ENCODE measurements around the gene NPNT.

Gene NPNT

DNA sequence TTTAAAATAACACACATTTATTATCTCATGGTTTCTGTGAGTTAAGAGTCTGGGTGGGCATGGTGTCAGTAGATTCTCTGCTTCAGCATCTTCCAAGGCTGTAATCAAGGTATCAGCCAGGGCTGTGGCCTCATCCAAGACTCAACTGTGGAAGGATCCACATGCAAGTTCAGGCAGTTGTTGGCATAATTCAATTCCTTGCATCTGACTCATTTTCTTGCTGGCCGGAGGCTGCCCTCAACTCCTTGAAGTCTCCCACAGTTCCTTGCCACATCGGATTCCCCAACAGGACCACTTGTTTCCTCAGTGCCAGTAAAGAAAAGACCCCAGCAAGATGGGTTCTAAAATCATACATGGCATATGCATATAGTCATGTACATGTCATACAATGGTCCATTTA lies 93.4 kb downstream of the NPNT start:
- no peak overlapping the region for H3K4me3 ChIP-seq (ENCODE audit: low read depth, low read length)
- TF ChIP-seq, protein P1, sequence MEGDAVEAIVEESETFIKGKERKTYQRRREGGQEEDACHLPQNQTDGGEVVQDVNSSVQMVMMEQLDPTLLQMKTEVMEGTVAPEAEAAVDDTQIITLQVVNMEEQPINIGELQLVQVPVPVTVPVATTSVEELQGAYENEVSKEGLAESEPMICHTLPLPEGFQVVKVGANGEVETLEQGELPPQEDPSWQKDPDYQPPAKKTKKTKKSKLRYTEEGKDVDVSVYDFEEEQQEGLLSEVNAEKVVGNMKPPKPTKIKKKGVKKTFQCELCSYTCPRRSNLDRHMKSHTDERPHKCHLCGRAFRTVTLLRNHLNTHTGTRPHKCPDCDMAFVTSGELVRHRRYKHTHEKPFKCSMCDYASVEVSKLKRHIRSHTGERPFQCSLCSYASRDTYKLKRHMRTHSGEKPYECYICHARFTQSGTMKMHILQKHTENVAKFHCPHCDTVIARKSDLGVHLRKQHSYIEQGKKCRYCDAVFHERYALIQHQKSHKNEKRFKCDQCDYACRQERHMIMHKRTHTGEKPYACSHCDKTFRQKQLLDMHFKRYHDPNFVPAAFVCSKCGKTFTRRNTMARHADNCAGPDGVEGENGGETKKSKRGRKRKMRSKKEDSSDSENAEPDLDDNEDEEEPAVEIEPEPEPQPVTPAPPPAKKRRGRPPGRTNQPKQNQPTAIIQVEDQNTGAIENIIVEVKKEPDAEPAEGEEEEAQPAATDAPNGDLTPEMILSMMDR (IDR thresholded peaks at IDR 0.05; ENCODE audit: low read depth, low read length): no peak

DNA sequence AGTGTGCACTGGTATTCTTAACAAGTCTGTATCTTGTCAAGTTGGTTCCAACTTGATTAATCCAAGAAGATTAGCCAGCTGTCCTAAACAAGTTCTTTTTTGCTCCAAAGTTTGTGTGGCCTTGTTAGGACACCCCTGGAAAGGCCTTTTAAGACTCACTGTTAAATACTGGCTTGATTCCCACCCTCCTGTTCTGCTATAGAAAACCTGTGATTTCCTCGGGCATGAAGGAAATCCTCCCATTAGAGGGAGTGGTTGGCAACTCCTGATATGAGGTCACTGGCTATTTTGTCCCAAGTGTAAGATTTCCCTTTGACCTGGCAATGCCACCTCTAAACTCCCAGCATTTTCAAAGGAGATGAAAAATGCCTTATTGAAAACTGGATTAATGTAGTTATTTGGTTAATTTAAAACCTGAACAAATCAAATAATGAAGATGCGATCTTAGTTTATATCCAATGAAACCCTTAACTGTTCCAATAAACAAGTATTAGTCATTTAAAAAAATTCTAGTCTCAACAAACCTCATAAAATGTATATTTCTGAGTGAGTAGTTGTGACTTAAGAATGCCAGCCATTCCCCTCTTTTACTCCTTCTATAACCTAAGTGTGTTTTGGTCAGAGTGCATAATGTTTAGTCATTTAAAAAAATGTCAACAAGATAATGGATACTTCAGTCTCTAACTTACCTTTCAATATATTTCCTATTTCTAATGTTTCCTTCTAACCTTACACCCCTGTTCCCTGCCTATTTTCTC lies 94.4 kb downstream of the NPNT start:
- TF ChIP-seq, protein P1 (IDR thresholded peaks at IDR 0.05; ENCODE audit: low read depth, low read length): no peak

DNA sequence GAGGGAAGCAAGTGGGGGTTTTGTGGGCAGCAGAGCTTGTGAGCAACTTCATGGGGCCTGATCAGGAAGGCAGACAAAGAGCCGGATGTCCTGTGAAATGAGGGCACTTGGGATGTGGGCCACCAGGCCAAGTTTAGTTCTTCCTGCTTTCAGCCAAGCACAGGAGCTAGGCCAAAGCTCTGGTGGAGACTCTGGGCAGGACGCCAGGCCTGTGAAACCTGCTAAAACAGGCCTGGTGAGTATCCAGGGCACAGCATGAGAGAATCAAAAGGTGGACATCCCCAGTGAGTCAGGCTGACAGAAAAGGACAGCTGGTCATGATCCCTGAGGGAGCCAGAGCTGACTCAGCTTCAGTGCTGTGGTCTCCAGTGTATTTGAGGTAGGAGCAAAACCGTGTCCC lies 95.7 kb downstream of the NPNT start:
- TF ChIP-seq, protein P1 (IDR thresholded peaks at IDR 0.05; ENCODE audit: low read depth, low read length): no peak

More for the DNA sequence above, 94.4 kb downstream of the NPNT start:
- no peak overlapping the region for H3K4me3 ChIP-seq (ENCODE audit: low read depth, low read length)

DNA sequence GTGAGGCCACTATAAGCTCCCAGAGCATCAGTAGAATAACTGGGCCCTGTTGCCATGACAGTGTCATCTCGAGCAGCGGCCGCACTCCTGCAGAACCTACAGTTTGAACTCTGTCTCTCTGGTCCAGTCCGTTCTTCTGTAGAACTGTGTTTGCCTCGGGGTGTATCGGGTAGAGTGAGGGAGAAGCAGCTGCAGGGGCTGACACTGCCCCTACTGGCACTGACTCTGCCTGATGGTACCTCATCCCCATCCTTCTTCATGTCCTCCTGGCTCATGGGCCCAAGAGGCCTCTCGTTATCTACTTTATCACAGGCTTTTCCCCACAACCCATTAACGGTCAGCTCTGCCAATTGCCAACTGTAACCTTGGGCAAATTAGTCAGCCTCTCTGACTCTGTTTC lies 96.5 kb downstream of the NPNT start:
- no peak overlapping the region for H3K4me3 ChIP-seq (ENCODE audit: low read depth, low read length)
- TF ChIP-seq, protein P1 (IDR thresholded peaks at IDR 0.05; ENCODE audit: low read depth, low read length): no peak

More for the DNA sequence above, 95.7 kb downstream of the NPNT start:
- no peak overlapping the region for H3K4me3 ChIP-seq (ENCODE audit: low read depth, low read length)

DNA sequence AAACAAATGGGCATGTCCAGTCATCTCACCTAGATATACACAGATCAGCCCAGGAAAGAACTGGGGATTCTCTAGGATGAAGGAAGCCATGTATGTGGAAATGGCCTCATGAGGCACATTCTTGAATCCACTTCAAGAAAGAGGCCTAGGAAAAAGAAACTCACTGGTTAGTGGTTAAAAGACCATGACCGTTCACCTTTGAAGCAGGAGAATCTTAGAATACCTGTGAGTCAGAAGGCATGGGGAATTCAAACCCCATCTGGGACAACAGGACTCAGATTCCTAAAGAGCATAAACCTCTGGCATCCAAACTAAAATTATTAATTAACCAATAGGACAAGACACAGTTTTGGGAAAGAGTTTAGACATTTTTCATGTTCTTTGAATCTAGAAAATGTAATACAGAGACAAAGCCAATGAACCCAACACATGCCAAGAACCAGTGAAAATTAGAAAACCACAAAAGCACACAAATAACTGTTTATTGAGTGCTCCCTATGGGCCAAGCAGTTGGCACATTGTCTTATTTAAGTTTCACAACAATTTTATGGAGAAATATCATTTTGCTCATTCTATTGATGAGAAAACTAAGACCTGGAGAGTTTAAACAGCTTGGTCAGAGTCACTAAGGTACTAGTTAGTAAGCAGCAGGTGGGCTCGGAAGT lies 97.5 kb downstream of the NPNT start:
- TF ChIP-seq, protein P1 (IDR thresholded peaks at IDR 0.05; ENCODE audit: low read depth, low read length): no peak
- no peak overlapping the region for H3K4me3 ChIP-seq (ENCODE audit: low read depth, low read length)

DNA sequence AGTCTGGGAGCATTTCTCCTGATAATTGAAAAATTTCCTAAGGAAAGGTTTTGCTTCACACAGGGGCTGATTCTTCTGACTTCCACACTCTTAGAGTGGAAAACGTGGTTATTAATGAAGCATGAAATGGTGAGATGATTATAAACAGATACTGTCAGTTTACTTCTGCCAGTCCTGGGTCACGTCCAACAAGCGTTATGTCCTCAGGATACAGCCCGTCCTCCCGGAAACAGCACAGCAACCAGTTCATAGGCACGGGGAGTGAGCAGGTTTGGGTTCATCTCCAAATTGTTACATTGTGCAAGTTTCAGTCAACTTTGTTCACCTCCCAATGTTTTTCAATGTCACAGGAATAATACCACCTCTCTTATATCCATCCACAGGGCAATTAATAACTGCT lies 98.8 kb downstream of the NPNT start:
- no peak overlapping the region for H3K4me3 ChIP-seq (ENCODE audit: low read depth, low read length)
- TF ChIP-seq, protein P1 (IDR thresholded peaks at IDR 0.05; ENCODE audit: low read depth, low read length): no peak

DNA sequence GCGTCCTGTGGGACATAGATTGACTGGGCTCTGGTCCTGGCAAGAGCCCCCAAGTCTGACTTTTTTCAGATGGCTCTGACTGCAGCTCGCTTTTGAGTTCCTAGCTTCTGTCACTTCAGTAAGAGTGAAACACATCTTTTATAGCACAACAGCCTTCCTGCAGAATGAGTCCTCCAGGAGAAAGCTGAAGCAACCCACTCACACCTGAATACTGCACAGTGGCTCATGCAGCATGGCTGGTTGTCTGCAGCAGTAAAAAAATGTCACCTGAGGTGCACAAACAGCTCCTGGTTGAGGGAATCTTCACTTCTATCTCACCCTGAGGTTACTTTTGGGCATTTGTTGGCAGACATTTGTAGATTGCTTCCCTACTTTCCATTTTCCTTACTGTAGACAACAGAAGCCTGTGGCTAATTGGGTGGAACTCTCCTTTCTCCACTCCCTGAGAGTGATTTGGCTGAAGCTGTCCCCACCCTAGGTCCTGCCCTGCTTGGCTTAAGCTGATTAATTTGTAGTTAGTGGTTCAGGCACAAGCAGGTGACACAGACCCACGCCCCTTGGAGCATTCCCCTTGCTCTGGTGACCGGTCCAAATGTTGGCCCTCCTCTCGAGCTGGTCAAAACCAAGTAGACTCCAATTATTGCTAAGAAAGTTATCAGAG lies 99.7 kb downstream of the NPNT start:
- TF ChIP-seq, protein P1 (IDR thresholded peaks at IDR 0.05; ENCODE audit: low read depth, low read length): no peak
- no peak overlapping the region for H3K4me3 ChIP-seq (ENCODE audit: low read depth, low read length)
